Stimulated activated CD4-positive, alpha-beta T cell treated with anti-CD3 and anti-CD28 coated beads, Interleukin-1b, Interleukin-23, amount 100 ng/mL, for 24 hours (primary cell): ENCODE measurements around the gene DCAF7.
A peak's percentile ranks its signal among the peaks of the same experiment; 100 is the strongest.

Experiments used
- DNase-seq, 4 experiments: peaks; one replicate each; pipeline ENCODE4 v3.0.0-alpha.2; 2020; ENCODE audit warnings: low read depth in 4 of 4, low spot score in 1 of 4

Gene DCAF7, protein sequence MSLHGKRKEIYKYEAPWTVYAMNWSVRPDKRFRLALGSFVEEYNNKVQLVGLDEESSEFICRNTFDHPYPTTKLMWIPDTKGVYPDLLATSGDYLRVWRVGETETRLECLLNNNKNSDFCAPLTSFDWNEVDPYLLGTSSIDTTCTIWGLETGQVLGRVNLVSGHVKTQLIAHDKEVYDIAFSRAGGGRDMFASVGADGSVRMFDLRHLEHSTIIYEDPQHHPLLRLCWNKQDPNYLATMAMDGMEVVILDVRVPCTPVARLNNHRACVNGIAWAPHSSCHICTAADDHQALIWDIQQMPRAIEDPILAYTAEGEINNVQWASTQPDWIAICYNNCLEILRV

GRCh38 chr17:63549946-63550816 is at the start of gene DCAF7:
Gene DCAF7, plus strand, starts transcription at chr17:63550477. Its CDS starts 201 bp downstream, at chr17:63550678.
- peak; percentile 98 to 100 (median 99) for DNase-seq

DNA sequence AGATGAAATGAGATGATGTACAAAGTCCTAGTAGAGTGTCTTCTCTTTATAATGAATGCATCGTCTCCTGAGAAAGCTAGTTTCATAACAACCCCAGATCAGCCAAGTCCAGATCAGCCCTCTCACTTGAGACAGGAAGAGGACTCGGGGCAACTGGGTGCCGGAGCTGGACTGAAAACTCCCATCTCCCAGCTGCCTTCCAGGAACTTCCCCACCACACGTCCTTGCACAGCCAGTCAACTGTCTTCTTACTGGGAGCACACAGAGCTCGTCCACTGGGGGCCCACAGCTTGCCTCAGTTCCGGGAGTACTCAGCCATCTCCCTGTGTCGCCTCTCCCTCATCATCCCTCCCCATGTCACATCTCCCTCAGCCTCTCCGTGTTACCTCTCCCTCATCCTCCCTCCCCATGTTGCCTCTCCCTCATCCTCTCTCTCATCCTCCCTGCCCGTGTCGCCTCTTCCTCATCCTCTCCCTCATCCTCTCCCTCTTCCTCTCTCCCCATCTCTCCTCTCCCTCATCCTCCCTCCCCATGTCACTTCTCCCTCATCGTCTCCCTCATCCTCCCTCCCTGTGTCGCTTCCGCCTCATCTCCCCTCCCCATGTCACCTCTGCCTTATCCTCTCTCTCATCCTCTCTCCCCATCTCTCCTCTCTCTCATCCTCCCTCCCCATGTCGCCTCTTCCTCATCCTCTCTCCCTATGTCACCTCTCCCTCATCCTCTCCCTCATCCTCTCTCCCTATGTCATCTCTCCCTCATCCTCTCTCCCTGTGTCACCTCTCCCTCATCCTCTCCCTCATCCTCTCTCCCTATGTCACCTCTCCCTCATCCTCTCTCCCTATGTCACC is 49.5 kb upstream of the DCAF7 start:
- no peak for DNase-seq

DNA sequence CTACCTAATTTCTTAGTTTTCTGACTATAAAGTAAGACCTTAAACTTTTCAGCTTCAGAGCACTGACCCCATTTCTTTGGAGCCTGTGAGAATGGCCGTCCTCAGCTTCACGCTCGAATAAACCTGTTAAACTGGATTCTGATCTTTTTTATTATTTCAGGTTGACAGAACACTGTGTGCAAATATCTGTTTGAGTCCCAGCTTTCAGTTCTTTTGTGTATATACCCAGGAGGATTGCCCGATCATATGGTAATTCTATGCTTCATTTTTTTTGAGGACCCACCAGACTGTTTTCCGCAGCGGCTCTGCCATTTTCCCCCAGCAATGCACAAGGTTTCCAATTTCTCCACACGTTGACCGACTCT is 47.0 kb upstream of the DCAF7 start:
- no peak for DNase-seq

DNA sequence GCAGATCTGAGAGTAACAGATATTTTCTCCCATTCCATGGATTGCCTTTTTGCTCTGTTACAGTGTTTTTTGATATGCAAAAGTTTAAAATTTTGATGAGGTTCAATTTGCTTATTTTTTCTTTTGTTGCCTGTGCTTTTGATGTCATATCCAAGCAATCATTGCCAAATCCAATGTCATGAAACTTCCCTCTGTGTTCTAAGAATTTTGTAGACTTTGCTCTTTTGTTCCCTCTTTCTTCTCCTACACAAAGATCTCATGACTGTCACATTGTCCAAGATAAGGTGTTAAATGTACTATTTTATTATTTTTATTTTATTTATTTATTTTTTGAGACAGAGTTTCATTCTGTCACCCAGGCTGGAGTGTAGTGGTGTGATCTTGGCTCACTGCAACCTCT is 46.0 kb upstream of the DCAF7 start:
- DNase-seq, result no peak

DNA sequence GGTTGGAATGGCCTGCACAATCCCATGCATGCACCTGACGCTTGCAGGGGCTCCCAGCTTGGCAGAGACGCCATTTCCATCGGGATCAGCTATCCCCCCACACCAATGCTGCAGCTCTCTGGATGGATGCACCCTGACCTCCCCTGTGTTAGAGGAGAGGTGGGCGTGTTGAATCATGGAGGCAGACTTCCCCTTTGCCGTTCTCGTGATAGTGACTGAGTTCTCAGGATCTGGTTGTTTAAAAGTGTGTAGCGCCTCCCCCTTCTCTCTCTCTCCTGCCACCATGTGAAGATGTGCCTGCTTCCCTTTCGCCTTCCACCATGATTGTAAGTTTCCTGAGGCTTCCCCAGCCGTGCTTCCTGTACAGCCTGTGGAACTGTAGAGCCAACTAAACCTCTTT is 44.9 kb upstream of the DCAF7 start:
- DNase-seq, result no peak

- DNase-seq, result no peak
Observed at GRCh38 chr17:63506627-63507026, 43.6 kb upstream of the DCAF7 start.

GRCh38 chr17:63511331-63511730 is 38.9 kb upstream of the DCAF7 start:
- DNase-seq, result no peak

DNA sequence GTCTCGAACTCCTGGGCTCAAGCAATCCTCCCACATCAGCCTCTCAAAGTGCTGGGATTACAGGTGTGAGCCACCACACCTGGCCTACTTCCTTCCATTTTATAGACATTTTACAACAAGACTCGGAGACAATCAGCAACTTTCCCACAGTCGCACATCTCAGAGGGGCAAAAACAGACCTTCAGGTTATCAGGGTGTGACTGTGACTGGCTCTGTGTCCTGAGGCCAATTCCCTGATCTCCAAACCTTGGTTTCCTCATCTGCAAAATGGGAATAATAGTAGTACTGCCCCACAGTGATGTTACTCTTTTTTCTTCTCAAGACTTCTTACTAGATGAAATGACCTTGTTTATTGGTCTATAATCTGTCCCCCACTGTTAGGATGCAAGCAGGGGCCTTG is 37.9 kb upstream of the DCAF7 start:
- DNase-seq, result no peak

DNA sequence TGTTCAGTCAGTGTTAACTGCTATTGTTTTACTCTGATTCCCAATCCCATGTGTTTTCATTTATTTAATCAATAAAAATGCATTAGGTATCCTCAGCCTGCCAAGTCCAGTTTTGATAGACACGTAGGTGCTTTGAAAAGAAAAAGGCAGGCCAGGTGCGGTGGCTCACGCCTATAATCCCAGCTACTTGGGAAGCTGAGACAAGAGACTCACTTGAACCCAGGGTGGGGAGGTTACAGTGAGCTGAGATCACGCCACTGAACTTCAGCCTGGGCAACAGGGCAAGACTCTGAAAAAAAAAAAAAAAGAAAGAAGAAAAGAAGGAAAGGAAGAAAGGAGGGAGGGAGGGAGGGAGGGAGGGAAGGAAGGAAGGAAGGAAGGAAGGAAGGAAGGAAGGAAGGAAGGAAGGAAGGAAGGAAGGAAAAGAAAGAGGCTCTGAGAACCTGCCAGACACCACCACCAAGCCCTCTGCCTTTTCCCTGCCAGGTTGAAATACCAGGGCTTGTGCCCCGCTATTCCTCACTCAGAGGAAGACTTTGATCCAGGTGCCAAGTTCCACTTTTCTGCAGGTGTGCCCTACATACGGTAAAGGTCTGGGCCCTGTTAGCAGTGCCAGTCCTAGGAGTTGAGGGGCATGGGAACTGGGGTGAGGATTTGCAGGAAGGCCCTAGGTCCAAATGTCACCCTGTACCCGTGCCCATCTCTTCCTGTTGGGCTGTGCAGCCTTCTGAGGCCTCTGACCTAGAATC is 37.2 kb upstream of the DCAF7 start:
- DNase-seq, result no peak

- DNase-seq, result no peak
Observed at GRCh38 chr17:63514477-63514876, 35.8 kb upstream of the DCAF7 start.

DNA sequence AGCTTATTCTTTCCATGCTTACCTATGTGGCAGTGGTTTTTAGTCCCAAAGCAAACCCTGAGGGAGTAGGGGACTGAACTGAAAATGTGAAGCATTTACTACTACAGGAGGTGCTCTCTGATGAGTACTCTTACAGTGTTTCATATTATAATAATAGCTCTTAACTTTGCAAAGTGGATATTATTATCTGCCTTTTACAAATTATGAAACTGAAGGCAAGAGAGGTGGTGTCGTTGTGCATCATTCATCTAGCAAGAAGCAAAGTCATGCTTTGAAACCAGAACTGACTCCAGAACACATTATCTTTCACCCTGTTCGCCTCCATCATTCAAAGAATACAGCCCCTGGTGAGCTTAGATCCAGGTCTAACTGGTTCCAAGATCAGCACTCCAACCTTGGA is 35.3 kb upstream of the DCAF7 start:
- no peak for DNase-seq

- DNase-seq, result no peak
Observed at GRCh38 chr17:63515426-63515825, 34.9 kb upstream of the DCAF7 start.

DNA sequence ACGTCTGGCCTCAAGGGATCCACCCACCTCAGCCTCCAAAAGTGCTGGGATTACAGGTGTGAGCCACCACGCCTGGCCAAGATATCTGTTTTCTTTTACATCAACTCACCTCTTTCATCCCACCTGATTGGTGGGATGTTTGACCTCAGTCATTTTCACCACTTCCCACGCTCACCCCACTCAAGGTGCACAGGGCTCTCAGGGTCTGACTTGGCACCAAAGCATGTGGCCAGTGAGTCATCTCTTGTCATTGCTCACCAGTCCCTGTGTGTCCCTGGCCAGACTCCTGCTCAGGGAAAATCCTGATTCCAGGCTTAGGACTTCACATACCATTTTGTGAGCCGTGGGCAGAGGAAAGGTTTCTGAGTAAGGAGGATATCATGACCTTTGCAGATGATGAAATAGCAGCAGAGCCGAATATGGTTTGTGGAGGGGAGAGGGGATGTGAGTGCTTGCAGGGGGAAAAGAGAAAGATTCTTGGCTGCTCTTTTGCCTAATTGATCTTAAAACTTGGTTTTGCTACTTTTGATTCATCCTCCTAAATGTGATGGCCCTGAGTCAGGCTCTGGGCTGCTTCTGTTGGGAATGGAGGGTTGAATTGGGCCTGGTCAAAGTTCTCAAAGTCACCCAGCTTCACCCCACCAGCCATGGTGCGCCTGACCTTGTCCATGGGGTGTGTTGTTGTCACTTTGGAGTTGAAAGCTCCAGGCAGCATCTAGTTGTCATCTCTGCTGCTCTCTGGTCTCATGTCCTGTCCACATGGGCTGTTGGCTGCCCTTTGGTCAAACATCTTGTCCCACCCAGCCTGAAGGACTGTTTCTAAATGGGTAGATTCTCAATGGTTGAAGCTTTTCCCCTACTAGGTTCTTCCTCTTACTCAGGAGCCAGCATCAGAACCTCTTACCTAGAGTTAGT is 33.1 kb upstream of the DCAF7 start:
- no peak for DNase-seq

DNA sequence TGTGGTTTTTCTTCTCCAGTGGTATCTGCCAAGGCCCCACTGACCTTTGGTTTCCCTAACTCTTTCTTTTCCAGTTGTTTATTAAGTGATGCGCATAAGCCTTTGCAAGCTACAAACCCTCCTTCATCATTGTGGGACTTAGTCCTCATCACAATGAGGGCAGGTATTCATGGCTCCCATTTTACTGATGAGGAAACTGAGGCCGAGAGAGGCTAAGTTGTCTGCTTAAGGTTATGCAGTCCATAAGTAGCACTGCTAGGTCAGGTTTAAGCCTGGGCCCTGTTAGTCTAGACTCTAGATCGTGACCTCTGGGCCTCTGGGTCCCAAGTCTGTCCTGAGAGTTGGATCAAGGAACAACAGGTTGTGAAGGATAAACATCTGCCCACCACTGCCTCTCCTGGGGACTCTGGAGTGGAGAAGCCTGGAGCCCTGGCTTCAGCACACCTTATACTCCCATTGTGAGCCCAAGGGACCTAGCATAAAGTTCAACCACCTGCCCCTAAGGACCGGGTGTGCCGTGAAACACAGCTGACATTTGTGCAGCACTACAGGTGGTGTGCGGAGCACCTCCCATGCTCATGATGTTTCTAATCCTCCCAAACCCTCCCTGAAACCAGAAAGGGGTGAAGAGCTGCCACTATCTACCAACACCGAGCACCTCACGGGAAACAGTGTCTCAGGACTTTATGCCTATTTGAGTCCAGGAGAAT is 32.3 kb upstream of the DCAF7 start:
- DNase-seq, result no peak

DNA sequence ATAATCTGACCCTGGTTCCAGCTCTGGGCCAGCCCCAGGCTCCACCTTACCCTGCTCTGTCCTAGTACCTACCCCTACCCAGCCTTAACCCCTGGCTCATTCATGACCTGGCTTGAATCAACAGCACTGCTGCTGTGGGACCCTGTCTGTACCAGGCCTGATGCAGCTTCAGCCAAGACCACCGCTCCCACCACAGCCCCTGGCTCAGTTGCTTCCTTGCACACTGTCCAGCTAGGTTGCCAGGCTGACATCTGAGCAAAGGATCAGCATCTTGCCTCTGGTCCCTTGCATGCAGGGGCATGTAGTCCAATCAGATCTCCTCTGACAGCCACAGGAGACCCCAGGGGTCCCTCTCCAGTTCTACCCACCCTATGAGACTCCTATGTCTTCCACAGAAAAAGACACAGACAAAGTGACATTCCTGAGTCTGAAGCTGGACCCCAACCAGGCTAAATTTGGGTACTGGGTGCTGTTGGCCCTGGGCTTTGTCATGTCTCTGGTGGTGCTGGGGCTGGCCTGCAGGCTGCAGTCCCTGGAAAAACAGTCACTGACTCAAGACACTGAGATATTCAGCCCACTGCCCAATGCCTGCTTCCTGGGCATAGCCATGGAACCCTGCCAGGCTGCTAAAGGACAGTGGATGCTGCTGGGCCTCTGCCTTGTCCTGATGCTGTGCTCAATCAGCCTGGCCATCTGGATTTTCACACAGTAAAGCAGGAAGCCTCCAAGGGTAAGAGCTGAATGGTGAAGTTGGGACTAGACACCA is 31.0 kb upstream of the DCAF7 start:
- DNase-seq, result no peak

DNA sequence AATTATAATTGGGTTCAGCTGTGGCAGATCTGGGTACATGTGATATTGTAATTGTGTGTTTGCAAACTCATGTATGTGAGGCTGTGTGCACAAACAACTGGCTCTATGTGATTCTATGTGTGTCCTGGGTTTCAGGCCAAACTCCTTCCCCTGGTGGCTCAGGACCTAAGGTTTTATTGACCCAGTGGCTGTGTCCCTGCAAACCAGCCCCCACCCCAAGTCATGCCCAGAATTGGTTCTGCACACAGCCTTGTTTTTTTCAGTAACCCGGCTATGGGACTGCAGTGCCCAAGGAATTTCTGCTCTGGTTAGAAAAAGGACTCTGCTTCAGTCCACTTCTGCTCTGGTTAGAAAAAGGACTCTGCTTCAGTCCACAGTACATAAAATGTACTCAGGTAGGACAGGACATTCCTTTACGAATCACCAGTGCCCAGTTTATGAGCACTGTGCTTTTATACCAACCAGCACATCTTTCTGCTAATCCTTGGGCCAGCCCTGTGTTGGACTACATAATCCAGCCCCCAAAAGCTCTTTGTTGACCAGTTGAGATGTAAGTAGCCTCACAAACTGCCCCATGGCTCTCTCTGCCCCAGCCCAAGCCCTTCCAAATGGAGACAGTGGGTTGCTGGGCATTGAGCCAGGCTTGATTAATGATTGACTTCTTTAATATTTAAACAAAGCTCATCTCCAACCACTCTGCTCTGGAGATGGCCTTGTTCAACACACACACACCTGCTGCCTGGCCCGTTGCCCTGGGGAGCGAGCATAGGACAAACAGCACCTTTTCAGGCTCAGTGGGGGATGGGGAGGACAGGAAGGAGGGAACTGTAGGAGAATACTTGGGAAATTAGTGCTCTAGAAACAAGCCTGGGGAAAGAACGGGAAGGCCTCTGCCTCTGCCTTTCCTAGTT is 30.1 kb upstream of the DCAF7 start:
- DNase-seq, result no peak

DNA sequence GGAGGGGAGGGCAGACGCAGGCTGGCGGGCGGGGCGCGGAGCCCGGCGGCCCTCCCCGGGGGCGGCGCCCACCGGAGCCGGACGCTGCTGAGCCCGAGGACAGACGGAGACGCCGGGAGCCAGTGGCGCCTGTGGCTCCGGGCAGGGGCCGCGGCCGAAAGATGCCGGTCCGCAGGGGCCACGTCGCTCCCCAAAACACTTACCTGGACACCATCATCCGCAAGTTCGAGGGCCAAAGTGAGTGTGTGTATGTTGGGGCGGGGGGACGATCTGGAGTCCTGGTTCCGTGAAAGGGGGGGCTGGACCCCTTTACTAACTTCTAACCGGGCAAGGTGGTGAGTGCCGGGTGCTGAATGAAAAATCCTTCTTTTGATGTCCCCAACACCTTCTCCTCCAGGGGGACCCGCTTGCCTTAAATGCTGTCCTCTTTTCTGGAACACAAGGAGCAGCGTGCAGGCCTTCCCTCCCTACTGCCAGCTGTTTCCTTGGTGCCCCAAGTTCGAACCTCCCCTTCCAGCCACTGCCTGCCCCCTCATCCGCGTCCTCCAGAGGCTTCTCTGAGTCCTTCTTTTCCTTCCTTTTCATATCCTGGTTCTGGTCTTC is 26.9 kb upstream of the DCAF7 start, which contains the start of gene KCNH6:
Gene KCNH6 (plus strand): TSS at position 106 of the 603 bp plus-strand sequence. CDS start 56 bp downstream, at position 162.
- DNase-seq, result no peak
